ENCODE measurements around the gene STX18. TPM values are rescaled to one million over a fixed set of nuclear protein-coding genes. Genes with fewer than 3 reads are reported as not detected.
"Not testable (repeated sequence)": the region's sequence is repeated elsewhere in the genome, so short reads cannot be mapped to it uniquely, and the experiment has no call there.

Gene STX18
- total RNA-seq, 1 donor from 2014 or later, result 16.0 TPM

DNA sequence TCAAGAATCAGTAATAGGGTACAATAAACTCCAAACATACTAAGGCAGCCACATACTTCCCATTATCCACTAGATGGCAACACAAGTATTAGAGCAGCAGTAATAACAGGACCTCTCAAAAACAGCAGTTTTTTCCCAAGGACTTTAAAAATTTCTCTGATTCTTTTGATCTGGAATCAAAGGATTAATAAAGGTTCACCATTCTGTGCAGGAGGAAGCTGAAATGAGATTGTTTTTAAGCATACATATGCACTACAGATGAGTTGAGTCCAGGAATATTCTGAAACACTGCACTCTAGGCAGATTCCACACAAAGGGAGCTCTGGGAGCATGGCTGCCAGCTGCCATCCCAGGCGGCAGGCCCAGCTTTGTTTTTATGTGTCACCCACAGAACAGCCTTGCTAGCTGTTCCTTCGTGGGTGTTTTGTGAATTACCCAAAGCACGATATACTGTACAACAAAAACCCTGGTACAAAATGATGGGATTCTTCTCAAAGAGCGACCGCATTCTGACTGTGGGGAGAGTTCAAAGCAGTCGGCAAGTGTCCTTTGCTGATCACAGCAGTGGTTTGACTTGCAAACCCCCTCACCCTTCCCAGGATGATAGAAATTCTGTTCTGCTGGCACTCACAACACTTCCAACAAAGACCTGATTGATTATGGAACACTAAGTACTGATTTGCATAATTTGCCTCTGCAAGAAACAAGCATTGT lies 61.0 kb downstream of the STX18 start:
- peak in 1 of 2 donors; percentile 12 for DNase-seq (ENCODE audit: low read depth in 2 of 2)

DNA sequence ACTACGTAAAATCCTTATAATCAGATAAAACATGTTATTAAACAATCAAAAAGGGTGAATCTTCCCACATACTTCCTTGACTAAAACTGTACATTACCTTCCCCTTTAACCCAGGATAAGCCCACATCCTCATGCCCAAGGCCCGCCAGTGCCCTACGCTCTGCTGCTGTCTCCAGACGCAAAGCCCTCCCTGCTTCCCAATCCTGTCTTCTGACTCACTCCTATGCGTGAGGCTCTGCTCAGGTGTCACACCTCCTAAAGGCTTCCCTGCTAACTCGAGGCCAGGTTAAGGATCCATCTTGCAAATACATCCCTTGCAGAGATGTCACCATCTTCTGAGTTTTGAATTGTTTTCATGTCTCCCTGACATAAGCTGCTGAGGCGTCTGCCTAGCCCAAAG lies 61.6 kb downstream of the STX18 start:
- DNase-seq (ENCODE audit: low read depth in 2 of 2), result no peak

- no peak for DNase-seq (ENCODE audit: low read depth in 2 of 2)
Observed at GRCh38 chr4:4479366-4479765, 62.5 kb downstream of the STX18 start.

DNA sequence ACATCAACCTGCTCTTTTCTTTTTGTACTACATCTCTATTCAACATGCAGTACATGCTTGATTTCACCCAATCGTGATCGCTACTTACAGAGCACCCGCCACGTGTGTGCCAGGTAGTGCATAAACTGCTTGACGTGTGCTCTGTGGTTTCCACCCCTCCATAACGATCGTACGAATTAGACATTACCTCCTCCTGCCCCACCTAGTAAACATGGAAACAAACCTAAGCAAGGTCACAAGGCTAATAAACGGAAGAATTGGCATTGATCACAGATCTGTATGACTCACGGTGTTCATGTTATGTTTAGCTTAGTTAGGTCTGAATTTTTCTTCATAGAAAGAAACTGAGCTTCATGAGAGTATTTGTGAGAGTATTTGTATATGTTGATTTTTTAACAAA lies 64.1 kb downstream of the STX18 start:
- peak in 1 of 2 donors; percentile 21 for DNase-seq (ENCODE audit: low read depth in 2 of 2)

GRCh38 chr4:4477391-4477790 lies 64.5 kb downstream of the STX18 start:
- peak in 1 of 2 donors; percentile 17 for DNase-seq (ENCODE audit: low read depth in 2 of 2)

GRCh38 chr4:4474476-4474875 lies 67.4 kb downstream of the STX18 start:
- no peak for DNase-seq (ENCODE audit: low read depth in 2 of 2)

DNA sequence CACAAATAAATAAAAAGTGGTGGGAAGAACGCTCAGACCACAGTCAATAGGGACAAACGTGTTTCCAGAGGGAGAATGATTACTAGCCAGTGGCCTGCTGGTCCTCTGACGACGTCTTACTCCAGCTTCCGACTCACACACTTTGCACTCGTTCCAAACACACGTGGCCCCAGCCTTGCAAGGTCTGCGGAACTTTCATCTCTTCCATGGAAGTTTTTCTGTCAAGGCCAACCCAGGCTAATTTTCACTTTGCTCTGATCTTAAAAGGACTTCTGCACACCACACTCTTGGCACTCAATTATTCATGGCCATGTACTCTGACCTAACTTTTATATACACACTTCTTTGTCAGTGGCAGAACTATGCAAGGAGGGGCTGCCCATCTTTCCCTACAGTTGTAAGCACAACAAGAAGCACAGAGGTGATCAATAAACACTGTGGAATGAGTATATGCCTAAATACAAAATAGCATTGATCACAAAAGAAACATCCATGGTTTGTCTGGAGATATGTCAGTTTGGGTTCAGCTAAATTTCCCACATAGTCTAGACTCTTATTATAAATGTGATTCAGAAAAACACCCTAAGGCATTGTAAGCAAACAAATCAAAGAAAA lies 69.4 kb downstream of the STX18 start:
- DNase-seq (ENCODE audit: low read depth in 2 of 2), result no peak

DNA sequence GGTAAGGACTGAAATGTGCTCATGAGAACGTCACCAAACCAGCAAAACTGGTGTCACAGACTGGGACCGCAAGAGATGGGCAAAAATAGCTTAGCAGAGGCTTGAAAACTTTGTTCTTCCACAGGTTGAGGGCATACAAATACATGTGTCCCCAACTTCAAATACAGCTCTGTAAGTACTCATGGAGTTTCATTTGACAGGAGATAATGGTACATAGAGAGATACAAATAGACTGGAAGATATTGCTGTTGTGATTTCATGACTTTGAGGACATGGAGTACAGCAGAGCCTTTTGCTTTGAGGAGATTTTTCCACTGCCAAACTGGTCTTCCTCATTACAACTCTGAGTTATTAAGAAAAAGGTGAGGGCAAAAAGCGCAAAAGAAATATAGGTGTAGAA lies 70.7 kb downstream of the STX18 start:
- DNase-seq (ENCODE audit: low read depth in 2 of 2), result no peak

DNA sequence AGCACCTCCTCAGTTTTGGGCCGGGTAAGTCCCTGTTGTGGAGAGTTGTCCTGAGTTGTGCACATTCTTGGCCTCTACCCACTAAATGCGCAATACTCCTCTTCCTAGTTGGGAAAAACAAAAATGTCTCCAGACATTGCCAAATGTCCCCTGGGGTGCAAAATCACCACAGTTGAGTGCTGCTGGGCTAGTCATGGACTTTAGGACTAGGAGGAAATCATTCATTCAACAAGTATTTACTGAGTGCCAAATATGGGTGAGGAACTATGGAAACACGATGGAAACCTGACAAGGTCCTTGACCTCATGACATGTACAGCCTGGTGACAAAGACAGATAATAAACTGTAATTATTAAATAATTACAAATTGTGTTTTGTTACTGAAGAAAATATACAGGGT lies 71.6 kb downstream of the STX18 start:
- no peak for DNase-seq (ENCODE audit: low read depth in 2 of 2)

GRCh38 chr4:4465238-4465637 lies 76.6 kb downstream of the STX18 start:
- DNase-seq (ENCODE audit: low read depth in 2 of 2), result not testable (repeated sequence)

GRCh38 chr4:4462970-4463369 lies 78.9 kb downstream of the STX18 start:
- peak in 1 of 2 donors; percentile 51 for DNase-seq (ENCODE audit: low read depth in 2 of 2)

GRCh38 chr4:4461850-4462249 lies 80.0 kb downstream of the STX18 start:
- no peak for DNase-seq (ENCODE audit: low read depth in 2 of 2)

DNA sequence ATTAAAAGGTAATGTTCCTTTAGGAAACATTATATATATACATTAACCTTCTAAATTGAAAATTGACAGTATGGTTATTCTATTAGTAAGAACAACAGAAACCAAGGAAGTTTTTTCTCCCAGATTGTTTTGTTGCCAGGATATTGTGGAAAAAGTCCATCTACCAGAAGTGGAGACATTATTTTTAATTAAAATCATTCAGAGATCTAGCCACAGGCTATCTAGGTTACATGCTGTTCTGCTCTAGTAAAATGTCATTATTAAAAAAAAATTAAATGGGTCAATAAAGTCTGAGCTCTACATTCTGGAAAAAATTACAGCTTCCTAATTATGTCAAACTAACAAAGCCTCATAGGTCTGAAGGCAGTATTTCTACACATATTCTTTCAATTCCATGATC lies 80.7 kb downstream of the STX18 start:
- DNase-seq (ENCODE audit: low read depth in 2 of 2), result no peak

DNA sequence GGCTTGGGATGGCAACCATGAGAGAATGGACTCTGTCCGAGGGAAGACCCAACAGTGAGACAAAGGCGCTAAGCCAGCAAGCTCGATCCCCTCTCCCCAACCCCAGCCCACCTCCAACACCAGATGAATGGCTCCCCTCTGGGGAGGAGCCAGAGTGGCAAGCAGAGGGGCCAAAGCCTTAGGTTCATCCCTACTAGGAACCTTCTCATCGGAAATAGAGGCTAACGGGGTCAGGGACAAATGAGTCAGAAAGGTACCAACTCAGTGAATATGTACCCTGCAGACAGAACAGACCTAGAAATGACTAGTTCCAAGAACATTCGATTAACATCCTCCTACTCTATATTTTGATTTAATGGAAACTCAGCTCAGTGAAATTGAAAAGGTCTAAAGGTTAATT lies 81.1 kb downstream of the STX18 start:
- DNase-seq (ENCODE audit: low read depth in 2 of 2), result no peak

GRCh38 chr4:4459181-4459580 lies 82.7 kb downstream of the STX18 start:
- no peak for DNase-seq (ENCODE audit: low read depth in 2 of 2)

DNA sequence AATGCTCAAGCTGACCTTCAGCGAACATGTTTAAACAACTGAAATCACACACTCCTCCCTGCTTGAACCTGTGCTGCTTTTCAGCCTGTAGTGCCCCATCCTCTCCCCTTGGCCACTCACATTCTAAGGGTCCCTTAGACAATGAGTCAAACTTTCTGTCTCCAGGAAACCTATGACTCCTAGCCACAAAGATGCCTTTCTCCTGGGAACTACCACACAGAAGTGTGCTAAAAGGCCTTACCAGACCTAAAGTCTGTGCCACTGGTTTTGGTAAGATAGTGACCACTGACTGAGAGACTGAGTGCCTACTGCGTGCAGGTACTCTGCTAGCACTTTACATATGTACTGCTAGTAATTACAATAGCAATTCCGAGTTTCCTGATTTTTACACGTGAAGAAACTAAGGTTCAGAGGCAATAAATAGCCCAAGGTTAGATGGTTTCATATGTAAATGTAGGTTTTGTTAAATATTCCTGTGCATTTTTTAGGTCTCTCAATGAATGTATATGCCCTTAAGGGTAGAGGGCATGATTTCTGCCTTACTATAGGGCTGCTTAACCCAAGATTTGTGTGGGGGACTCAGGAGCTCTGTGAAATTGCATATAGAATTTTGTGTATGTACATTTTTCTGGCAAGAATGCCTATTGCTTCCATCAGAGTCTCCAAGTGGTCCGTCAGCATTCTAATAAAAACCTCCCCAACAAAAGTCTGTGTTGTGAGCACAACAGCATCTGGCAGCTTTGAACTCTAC lies 83.9 kb downstream of the STX18 start:
- DNase-seq (ENCODE audit: low read depth in 2 of 2), result peak in 1 of 2 donors; percentile 38

DNA sequence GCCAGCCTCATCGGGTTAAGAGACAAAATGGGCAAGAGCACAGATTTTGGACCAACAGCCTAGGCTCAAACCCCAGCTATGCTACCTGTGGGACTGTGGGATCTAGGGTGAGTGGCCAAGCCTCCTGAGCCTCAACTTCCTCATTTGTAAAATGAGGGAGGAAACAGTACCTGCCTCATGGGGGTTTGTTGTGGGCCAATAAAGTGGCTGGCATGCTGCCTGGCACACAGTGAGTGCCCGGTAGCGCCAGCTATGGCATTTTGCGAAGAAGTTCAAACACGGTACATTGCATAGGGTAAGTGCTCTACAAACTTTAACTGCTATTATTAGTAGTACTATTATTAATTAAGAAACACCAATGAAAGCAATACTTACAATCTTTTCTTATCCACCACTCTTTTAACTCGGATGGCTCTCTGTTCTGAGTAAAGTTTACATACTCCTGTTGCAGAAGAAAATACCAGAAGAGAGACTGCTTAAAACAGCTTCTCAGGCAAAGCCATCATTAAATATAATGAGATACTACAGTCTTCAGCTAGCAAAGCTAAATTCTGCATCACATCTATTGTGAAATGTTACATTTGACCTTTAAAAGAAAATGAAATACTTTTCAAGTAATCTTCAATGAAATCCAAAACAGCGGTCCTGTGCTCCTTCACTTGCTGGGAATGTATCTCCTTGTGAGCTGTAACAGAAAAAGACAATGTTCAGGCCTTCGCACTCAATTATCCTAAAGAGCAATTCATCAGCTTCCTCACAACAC lies 84.9 kb downstream of the STX18 start:
- no peak for DNase-seq (ENCODE audit: low read depth in 2 of 2)

- peak; percentile 41 to 79 for DNase-seq (ENCODE audit: low read depth in 2 of 2)
Observed at GRCh38 chr4:4456351-4456750, 85.5 kb downstream of the STX18 start.

GRCh38 chr4:4455210-4455865 lies 86.5 kb downstream of the STX18 start:
- no peak for DNase-seq (ENCODE audit: low read depth in 2 of 2)

- no peak for DNase-seq (ENCODE audit: low read depth in 2 of 2)
Observed at GRCh38 chr4:4446434-4446833, 95.4 kb downstream of the STX18 start.

DNA sequence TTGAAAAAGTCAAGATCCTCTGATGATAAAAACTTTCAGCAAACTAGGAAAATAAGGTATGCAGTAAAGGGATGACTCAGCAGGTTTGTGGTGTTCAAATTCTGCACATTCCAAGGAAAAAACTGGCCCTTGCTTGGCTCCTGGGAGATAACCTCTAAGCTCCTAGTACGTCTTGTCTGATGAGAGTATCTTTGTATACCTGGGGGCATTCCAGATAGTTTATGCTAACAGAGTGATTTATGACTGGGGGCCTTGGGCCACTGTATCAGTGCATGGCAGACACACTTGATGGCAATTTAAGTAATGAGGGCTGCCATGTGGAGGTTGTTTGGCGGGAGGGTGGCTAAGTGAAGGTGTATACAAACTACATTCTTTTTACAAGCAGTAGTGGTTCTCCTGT lies 98.0 kb downstream of the STX18 start:
- no peak for DNase-seq (ENCODE audit: low read depth in 2 of 2)

Measured in dermis microvascular lymphatic vessel endothelial cell (primary cell).